ENCODE measurements around the gene ATP5F1D. TPM values are rescaled to one million over a fixed set of nuclear protein-coding genes. Genes with fewer than 3 reads are reported as not detected.
A peak's percentile ranks its signal among the peaks of the same experiment; 100 is the strongest.

ATP5F1D gene
- total and polyA plus RNA-seq, 2 donors (not counting 1 experiment from before 2014, with no cell fraction given): 150 to 166 TPM

DNA sequence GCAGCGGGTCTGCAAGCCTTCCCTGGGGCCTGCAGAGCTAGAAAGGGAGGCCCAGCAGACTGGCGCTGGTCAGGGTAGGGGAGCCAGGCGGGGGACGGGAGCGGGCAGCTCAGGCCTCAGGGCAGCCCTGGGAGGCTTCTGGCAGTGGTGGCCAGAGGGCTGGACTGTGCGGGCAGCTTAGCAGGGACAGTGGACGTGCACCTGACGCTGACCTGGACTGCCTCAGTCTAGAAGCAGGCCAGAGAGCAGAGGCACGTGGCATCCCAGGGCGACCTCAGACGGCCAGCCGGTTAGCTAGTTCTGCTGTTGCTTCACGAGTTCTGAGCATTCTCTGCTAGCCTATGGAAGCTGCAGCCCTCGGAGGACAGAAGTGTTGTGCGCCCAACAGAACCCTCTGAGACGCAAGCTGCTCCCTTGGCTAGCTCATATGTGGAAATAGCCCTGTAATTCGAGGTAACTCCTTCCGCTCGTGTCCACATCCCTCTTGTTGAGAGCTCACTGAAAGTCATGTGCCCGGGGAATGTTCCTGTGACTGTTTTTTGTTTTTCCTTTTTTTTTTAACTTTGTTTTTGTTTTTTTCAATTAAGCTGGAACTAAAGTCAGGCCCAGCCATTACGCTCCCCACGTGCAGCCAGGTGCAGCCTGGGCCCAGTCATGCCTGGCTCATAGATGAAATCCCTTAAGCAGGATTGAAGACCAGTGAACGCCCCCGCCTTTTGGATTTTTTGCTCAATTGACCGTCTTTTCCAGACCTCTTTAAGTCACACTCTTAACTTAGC is 31.9 kb downstream of the ATP5F1D start:
- no peaks in the 10 kb centered on the region for H3K27me3 Mint-ChIP-seq

More for the DNA sequence above, 31.9 kb downstream of the ATP5F1D start:
- Histone ChIP-seq H3K27me3 (replicated peaks in 1 of 4; ENCODE audit: control extremely low read depth in 1 of 4, control insufficient read depth in 3 of 4, insufficient read depth in 4 of 4, low read length in 3 of 4) (no peaks in the 10 kb centered on the region), H3K9ac (ENCODE audit: low read length) (no peak overlapping the region), H3K4me3 (ENCODE audit: control extremely low read depth in 1 of 5, extremely low read depth in 1 of 5, insufficient read depth in 1 of 5, low read depth in 2 of 5, low read length in 4 of 5) (no peak overlapping the region), H3K27ac (ENCODE audit: low read length in 2 of 2) (peak overlapping the region; percentile 5 to 97), H3K9me3 (ENCODE audit: control extremely low read depth in 1 of 3, control insufficient read depth in 2 of 3, insufficient read depth in 1 of 3, low read length in 2 of 3) (no peaks in the 10 kb centered on the region), H3K4me1 (ENCODE audit: control insufficient read depth in 2 of 2, insufficient read depth in 2 of 2, low read length in 2 of 2) (peaks cover 49 to 71% of the 10 kb centered on the region in 2 donors), H2AFZ (ENCODE audit: insufficient read depth, low read depth, low read length, poor library complexity, severe bottlenecking) (no peak overlapping the region), H3K4me2 (replicated peaks; ENCODE audit: low read depth, low read length, poor library complexity, severe bottlenecking) (no peak overlapping the region), H3K36me3 (replicated peaks in 1 of 2; ENCODE audit: control extremely low read depth in 1 of 2, control insufficient read depth in 1 of 2, extremely low read depth in 1 of 2, insufficient read depth in 2 of 2, low read length in 1 of 2) (peaks cover 9 to 51% of the 10 kb centered on the region in 2 experiments), H4K20me1 (ENCODE audit: control insufficient read depth, insufficient read depth, low read length, poor library complexity, severe bottlenecking) (peaks cover 76% of the 10 kb centered on the region), H3K79me2 (ENCODE audit: control insufficient read depth, insufficient read depth, low read length) (peaks cover 75% of the 10 kb centered on the region)
- DNase-seq: peak; percentile 49
- POLR2A ChIA-PET: interaction anchor here (0.6 to 2.3 kb wide), 6 partner anchors 11 to 1028 kb away, joined by 3 to 14 read pairs (median 4); no protein-coding TSS in a partner anchor
- Mint-ChIP-seq H3K27ac (peak overlapping the region; percentile 72), H3K4me1 (peaks cover 54% of the 10 kb centered on the region), H3K9me3 (ENCODE audit: insufficient read depth) (no peaks in the 10 kb centered on the region), H3K4me3 (peak overlapping the region; percentile 57)
- 93% methylated on average over 23 of the region's 25 CpGs for WGBS (ENCODE audit: insufficient coverage)
- intact Hi-C loops (cut with micrococcal nuclease): no loop called here
- no peak for ATAC-seq (ENCODE audit: low read depth)
- CTCF ChIA-PET: interaction anchor here (0.9 to 6.1 kb wide), 3 partner anchors 21 to 32 kb away, joined by 3 to 51 read pairs (median 3); no protein-coding TSS in a partner anchor
- TF ChIP-seq EZH2 (IDR thresholded peaks at IDR 0.05; ENCODE audit: borderline replicate concordance, insufficient read depth, low read depth, low read length, poor library complexity, severe bottlenecking): no peak
- TF ChIP-seq, protein P1, sequence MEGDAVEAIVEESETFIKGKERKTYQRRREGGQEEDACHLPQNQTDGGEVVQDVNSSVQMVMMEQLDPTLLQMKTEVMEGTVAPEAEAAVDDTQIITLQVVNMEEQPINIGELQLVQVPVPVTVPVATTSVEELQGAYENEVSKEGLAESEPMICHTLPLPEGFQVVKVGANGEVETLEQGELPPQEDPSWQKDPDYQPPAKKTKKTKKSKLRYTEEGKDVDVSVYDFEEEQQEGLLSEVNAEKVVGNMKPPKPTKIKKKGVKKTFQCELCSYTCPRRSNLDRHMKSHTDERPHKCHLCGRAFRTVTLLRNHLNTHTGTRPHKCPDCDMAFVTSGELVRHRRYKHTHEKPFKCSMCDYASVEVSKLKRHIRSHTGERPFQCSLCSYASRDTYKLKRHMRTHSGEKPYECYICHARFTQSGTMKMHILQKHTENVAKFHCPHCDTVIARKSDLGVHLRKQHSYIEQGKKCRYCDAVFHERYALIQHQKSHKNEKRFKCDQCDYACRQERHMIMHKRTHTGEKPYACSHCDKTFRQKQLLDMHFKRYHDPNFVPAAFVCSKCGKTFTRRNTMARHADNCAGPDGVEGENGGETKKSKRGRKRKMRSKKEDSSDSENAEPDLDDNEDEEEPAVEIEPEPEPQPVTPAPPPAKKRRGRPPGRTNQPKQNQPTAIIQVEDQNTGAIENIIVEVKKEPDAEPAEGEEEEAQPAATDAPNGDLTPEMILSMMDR (IDR thresholded peaks at IDR 0.05): no peak
